NCI-H128 (cell line): ENCODE measurements around the gene EMP1.

Experiments used
- DNase-seq: peaks from one replicate; lab custom pipeline; 2025; ENCODE audit not compliant: unreplicated experiment; lab: John Stamatoyannopoulos, UW

The EMP1 gene

DNA sequence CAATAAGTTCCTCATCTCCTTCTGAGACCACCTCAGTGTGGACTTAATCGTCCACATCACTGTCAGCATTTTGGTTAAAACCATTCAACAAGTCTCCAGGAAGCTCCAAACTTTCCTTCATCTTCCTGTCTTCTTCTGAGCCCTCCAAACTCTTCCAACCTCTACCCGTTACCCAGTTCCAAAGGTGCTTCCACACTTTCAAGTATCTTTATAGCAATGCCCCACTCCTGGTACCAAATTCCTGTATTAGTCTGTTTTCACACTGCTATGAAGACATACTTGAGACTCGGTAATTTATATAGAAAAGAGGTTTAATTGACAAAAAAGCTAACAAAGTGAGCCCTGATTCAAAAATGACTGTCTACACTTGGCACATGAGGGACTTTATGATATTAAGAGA, 22.8 kb downstream of the EMP1 start:
- no peak for DNase-seq

DNA sequence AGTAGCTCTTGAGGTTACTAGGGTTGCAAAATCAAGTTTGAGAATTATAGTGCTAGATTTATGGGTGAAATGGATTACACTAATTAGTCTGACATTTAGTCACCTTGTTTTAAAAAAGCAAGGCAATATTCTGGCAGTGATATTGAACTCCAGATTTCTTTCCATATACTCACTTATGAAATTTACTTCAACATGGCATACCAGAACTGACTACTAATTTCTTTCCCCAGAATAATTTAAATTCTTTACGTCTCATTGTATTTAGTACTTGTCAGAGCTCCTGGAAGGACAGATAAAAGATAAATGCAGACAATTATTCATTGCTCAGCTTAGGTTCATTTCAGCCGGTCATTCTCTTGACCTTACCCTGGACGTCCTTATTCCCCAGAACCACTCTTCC, 24.3 kb downstream of the EMP1 start:
- DNase-seq = no peak

DNA sequence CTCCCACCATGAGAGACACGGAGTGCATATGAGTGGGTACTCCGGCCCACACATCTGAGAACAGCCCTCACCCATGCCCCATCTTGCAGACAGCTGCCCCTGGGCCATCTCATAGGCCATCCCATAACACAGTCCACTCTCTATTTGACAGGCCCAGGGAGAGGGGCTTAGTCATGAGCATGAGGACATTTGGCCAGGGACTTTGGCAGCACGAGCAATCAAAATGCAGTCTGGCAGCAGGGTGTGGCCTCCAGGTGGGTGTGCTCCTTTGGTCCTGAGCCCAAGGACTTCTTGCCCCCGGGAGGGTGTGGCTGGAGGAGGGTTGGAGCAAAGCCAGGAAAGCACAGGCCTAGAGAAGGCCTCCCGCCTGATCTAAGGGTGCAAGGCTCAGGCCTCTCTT, 25.6 kb downstream of the EMP1 start:
- no peak for DNase-seq

DNA sequence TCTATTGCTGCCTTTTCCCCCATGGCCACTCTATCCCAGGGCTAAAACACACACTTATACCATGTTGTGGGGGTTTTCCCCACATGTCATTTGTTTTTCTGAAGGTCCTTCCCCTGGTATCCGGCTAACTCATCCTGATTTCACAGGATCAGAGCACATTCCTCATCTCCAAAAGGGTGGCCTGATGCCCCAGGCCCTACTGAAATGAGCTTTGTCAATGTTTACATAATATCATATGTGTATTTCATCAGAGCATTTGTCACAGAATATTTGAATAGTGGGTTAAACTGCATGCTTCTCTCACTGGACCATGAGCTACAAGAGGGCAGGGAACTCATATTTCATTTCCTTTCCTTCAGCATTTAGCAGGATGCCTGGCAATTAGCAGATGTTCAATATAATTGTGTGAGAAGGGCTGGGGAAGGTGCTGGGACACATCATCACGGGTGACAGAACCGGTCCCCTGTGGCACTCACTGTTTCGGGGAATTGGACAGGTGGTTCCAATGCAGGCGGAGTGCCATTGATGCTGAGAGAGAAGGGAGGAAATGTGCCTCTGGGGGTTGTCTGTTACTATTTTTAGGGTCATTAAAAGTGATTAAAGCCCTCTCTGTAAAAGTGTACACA, 26.8 kb downstream of the EMP1 start:
- peak; percentile 14 for DNase-seq

DNA sequence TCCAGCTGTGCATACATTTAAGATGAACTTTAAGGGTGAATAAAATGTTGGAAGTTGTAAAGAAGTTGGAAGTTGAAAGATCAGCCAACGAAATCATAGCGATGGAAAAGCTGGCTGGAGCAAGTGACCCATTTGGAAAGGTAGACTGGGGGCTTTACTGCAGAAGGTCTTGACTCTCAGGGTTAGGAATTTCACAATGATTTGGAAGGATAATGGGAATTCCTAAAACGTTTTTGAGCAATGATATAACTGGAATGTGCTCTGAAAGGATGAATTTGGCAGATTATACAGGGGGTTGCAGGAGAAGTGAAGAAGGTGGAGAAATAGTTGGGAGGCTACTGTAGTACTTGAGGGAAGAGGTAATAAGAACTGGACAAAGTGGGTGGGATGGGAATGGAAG, 27.4 kb downstream of the EMP1 start:
- DNase-seq = no peak

DNA sequence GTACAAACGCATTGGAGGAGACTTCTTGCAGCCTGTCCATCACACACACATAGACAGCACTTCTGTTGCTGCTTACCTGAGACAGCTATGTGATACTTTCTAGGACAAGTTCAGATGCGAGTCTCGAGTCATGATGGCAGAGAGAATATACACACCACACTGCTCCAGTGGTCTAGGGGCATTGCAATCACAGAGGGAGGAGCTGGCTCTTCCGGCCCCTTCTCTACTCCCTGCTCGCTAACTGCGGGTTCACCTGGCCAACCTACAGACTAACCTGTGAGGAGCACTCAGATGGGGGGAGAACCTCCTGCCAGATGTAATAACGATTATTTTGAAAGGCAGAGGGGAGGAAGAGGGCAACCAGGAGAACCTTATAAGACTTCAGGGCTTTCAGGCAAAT, 30.7 kb downstream of the EMP1 start:
- no peak for DNase-seq

DNA sequence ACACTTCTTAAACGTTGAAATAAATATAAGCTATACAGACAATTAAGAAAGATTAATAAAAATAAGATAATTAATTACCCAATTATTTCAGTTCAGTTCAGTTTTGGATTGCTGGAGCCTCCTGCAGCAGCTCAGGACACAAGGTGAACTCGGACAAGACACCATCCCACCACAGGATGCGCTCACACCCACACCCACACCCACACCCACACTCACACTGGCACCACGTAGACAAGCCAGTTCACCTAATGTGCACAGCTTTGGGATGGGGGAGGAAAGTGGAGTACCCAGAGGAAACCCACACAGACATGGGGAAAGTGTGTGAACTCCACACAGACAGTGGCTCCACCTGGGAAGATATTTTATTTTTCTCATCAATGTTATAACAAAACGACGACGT, 32.1 kb downstream of the EMP1 start:
- no peak for DNase-seq

DNA sequence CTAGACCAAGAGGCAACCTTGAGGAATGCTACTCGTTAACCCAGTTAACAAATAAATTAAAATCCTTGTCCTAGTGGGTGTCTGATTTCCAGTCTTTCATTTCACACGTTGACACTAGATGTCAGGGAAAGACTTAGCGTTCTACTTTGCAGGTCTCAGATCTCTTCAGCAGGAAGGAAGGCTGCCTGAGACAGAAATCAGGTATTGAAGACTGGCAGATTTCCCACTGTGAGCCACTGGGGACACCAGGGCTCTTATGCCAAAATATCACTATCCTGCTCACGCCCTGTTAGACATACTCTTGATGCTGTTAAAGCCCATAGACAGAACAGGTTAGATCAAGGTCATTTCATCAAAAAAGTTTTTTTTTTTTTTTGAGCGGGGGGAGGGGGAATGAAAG, 33.0 kb downstream of the EMP1 start:
- no peak for DNase-seq

DNA sequence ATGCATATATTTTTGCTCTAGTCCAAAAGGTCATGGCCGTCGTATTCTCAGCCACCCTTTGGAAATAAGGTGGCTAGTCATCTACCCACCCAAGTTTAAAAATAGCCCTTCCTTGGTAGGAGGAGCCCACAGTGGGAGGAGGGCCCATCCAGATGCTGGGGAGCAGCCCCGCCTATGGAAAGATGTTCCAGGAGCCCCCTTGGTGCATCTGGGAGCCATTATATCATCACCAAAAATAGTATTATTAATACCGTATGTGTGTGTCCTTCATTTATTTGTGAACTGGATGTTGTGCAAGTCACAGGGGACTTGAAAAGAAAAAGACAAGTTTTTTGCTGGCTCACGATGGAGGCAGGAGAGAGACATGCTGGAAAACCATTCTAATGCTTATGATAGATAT, 34.0 kb downstream of the EMP1 start:
- no peak for DNase-seq

DNA sequence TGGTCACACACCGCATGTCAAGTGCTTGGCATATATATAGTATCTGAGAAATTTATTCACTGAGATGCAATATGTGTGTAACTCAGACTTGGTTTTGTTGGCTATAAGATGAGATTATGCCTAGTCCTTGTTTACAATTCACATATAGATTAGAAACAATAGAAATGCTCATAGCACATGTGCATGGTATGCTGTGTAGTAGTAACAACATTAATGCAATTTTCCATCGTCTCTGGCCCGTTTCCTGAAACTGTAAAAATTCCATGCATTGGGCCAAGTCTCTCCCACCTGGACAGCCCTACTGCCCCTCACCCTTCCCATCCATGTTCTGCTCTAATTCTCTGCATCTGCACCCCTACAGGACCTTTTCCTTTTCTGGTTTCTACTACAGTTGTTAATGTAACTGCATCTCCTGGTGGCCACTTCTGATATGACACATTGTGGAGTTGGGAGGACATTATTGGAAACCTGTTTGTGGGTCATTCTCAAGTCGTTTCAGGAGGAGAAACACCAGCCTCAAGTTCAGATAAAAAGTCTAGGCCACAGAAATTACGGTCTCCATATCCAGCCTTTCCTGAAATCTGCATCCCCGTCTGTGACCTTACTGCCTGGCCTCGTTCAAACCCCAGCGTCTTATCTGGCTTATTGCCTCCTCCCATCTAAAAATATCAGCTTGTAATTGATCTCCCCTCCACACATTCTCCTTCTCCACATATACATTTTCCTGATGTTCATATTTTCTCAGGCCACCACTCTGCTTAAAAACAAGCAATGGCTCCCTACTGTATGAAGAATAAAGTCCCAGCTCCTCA, 37.5 kb downstream of the EMP1 start:
- no peak for DNase-seq

DNA sequence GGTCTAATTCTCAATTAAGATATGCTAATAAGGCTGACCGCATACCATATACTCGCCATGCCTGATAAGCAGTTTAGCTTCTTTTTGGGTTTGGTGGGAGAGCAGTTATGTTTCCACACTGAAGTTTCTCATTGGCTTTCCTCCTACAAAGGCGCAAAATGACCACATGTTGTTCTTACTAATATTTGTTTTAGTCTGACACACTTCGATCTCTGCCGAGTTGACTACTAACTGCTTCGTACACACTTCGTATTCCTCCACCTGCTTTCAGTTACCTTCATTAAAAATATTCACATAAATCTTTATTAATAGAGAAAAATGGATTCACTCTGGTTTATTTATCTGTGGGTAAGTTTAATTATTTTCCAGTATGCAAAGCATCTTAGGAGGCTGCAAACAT, 41.7 kb downstream of the EMP1 start:
- DNase-seq = no peak

DNA sequence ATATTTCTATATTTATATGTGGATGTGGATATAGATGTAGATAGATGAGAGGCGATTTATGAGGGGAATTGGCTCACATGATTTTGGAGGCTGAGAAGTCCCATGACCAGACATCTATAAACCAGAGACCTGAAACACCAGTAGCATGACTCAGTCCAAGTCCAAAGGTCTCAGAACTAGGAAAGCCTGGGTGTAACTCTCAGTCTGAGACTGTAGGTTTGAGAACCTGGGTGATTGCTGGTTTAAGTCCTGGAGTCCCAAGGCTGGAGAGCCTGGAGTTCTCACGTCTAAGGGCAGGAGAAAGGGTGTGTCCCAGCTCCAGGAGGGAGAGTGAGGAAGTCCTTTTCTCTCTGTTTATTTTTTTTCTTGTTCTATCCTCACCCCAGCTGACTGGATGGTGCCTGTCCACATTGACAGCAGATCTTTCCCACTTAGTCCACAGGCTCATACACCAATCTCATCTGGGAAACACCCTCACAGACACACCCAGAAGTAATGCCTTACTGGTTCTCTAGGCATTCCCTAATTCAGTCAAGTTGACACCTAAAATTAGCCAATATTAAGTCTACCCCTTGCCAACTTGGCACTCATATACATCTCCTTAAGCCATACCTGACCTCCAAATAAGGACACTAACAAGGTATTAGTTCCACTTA, 45.4 kb downstream of the EMP1 start:
- no peak for DNase-seq

DNA sequence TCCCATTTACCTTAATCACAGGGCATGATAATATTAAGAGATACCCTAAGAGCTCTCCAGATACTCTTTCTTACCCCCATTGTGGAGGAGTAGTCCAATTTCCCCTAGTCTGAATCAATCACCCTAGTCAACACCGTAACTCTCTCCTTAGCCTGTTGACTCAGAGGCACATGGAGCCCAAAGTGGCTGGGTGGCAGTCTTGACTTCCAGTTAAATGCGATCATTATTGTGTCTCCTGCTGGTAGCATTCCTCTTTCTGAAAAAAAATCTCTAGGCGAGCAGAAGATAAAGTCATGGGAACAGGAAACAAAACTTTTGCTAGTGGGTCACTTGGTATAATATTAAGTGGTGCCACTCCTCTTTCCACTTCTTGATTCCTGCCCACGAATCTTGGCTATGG, 46.4 kb downstream of the EMP1 start:
- DNase-seq = no peak

DNA sequence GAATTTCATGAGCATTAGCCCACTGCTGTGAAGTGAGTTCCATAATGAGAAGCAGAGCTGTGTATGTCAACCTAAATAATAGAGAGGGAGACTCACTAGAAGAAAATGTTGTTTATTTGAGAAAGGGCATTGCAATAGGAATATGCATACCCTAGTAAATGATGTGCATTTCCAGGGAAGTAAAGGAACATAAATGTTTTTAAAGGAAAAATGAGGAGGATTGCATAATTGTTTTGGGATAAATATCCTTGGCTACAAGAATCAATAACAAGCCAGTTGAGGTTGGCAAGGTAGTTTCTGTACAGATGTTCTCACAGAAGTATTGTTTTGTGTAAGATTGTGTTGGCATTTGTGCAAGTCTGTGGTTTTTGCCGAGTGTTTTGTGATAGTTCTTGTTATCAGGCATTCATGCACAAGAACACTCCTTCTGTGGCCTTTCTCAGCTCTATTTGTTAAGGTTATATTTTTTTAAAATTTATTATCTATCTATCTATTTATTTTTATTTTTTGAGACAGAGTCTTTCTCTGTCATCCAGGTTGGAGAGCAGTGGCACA, 47.1 kb downstream of the EMP1 start:
- DNase-seq = no peak

DNA sequence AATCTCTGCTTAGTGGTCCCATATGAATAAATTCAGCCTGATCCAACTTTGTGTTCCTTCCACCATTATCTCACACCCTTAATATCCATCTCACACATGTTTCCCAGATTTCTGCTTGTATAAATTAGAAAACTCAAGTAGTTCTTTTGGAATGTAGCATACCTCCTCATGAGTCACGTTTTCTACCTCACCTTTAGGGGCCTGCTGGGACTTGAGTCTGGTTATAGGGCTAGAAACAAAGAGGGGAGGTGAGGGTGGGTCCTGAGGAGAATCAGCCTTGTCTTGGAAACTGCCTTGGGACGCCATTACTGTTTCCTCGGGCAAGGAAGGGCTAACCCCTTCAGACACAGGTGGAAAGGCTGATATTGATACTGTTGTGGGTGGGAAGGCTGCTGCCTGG, 51.1 kb downstream of the EMP1 start:
- DNase-seq = no peak

DNA sequence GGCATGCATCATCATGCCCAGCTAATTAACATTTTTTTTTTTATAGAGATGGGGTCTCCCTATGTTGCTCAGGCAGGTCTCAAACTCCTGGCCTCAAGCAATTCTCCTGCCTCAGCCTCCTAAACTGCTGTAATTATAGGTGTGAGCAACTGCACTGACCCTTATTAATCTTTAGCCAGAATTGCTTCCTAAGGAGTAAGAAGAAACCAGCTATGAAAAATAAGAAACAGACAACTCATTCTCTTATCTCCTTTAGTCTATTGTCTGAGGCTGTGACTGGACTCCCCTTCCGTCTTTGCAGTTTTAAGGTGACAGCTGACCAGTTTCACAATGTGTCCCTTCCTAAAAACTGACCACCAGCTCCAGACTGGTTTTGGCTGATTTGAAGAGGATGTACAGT, 52.4 kb downstream of the EMP1 start:
- no peak for DNase-seq

DNA sequence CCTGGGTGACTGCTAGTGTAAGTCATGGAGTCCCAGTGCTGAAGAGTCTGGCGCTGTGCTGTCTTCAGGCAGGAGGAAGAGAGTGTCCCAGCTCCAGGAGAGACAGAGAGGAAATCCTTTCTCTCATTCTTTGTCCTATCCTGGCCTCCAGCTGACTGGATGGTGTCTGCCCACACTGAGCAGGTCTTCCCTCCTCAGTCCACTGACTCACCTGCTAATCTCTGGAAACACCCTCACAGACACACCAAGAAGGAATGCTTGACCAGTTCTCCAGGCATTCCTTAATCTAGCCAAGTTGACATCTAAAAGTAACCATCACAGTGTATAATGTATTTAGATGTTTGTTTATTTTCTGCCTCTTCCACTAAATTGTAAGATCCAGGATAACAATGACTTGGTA, 53.9 kb downstream of the EMP1 start:
- no peak for DNase-seq

DNA sequence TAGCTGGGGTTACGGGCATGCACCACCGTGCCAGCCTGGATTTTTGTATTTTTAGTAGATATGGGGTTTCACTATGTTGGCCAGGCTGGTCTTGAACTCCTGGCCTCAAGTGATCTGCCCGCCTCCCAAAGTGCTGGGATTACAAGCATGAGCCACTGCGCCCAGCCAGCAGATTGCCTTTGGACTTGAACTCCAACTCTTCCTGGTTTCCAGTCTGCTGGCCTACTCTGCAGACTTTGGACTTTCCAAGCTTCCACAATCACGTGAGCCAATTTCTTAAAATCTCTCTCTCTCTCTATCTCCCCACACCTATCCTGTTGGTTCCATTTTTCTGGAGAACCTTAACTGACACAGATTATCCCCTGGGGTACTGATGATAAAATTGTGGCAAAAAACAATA, 55.0 kb downstream of the EMP1 start:
- no peak for DNase-seq

DNA sequence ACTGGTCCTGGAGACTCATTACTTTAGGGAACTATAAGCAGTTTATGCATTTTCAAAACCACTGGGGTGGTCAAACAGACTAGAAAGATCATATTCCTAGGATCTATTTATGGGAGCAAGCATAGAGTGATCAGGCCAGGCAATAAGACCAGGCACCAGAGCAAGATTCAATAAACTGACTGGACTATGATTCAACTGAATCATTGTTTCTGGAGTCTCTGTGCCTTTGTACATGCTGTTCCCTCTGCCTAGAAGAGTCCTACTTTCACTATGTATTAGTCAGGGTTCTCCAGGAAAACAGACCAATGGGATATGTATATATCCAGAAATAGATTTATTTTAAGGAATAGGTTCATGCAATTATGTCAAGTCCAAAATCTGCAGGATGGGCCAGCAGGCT, 55.5 kb downstream of the EMP1 start:
- DNase-seq = no peak

DNA sequence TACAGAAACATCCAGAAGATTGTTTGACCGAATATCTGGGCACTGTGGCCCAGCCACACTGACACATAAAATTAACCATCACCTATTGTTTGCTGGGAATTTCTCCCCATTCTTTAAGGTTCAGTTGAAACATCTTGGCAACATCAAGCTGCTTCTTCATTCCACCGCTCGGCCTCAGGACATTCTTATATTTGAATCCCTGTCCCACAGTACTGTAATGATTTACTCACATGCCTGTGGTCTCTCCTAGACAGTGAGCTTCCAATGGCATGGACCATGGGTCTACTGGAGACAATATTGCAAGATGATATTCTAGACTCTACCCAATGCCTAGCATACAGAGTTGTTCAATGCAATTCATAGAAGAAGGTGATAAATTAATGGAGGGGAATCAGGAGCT, 56.1 kb downstream of the EMP1 start:
- DNase-seq = no peak

DNA sequence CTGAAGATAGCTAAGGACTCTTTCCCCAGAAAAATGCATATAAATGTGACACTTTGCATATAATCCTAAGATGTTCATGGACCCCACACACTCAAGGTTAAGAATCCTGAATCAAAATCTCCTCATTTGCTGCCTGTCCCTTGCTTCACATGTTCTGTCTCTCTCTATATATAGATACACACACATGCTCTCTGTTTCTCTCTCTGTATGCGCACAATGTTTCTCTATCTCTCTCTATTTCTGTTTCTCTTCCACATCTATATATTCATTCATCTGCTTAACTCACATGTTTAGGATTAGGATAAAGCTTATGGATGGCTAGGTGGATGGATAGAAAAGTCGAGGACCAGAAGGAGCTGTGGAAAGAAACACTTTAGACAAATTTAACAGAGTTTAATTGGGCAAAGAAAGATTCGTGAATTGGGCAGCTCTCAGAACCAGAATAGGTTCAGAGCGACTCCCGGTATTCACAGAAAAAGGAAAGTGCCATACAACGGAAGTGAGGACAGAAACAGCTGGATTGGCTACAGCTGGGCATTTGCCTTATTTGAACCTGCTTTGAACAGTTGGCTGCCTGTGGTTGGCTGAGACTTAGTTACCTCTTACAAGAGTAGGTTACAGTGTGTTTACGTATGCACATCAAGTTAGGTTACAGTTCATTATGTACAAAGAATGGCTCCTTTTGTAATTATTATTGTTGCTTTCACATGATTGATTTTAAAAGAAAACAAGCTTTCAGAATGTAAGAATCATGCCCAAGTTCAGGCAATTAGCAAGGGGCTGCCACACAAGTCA, 57.6 kb downstream of the EMP1 start:
- no peak for DNase-seq
